Progenitor cell of endocrine pancreas (in vitro differentiated cells): ENCODE measurements around the gene PTPN21. TPM values are rescaled to one million over a fixed set of nuclear protein-coding genes. Genes with fewer than 3 reads are reported as not detected.

Experiments used
- DNase-seq: peaks from one replicate; pipeline ENCODE4 v3.0.0; 2021; ENCODE audit warnings: low spot score; ENCODE audit not compliant: unreplicated experiment
- H3K27ac Mint-ChIP-seq: 2 replicates; pipeline ENCODE4 v1.8.0; 2021; ENCODE audit warnings: mild to moderate bottlenecking, moderate library complexity, mixed read lengths
- H3K27me3 Mint-ChIP-seq: 2 replicates; pipeline ENCODE4 v1.8.0; 2021; ENCODE audit warnings: mixed read lengths
- H3K36me3 Mint-ChIP-seq: 2 replicates; pipeline ENCODE4 v1.8.0; 2022; ENCODE audit warnings: mixed read lengths; ENCODE audit not compliant: insufficient read depth
- H3K4me1 Mint-ChIP-seq: 2 replicates; pipeline ENCODE4 v1.8.0; 2021; ENCODE audit warnings: low read depth, mixed read lengths
- H3K4me3 Mint-ChIP-seq: 2 replicates; pipeline ENCODE4 v1.8.0; 2021; ENCODE audit warnings: low read depth, mild to moderate bottlenecking, moderate library complexity, mixed read lengths
- H3K9me3 Mint-ChIP-seq: 2 replicates; pipeline ENCODE4 v1.8.0; 2021; ENCODE audit warnings: low read depth, mixed read lengths
- CTCF ChIP-seq: fragments of 200-600 bp; sonication (generic); IDR thresholded peaks from one replicate; pipeline ENCODE4 v1.5.0; 2021; ENCODE audit warnings: antibody characterized with exemption, mild to moderate bottlenecking; ENCODE audit not compliant: unreplicated experiment
- total RNA-seq: library from RNA; stranded (reverse); gene quantifications from 2 replicates; pipeline ENCODE4 v1.2.1, GENCODE V29; 2021

Gene PTPN21
- total RNA-seq, 1 donor from 2014 or later = 40.0 TPM

GRCh38 chr14:88454886-88455285 lies 99.9 kb downstream of the PTPN21 start:
- Mint-ChIP-seq H3K9me3 (peaks cover 27% of the 10 kb centered on the region), H3K4me3 (no peak overlapping the region), H3K27ac (no peak overlapping the region), H3K4me1 (no peaks in the 10 kb centered on the region), H3K36me3 (peaks cover 73% of the 10 kb centered on the region), H3K27me3 (no peaks in the 10 kb centered on the region)
- TF ChIP-seq CTCF = no peak
- no peak for DNase-seq

- no peak for DNase-seq
- H3K9me3 Mint-ChIP-seq = peaks cover 12% of the 10 kb centered on the region
- no peak overlapping the region for H3K27ac Mint-ChIP-seq
- H3K4me1 Mint-ChIP-seq = no peaks in the 10 kb centered on the region
- no peak for TF ChIP-seq CTCF
- peaks cover 66% of the 10 kb centered on the region for H3K36me3 Mint-ChIP-seq
- no peak overlapping the region for H3K4me3 Mint-ChIP-seq
- no peaks in the 10 kb centered on the region for H3K27me3 Mint-ChIP-seq
These were observed 102.6 kb downstream of the PTPN21 start for GRCh38 chr14:88452231-88452630.

GRCh38 chr14:88439088-88439487 lies 115.7 kb downstream of the PTPN21 start:
- no peak for DNase-seq

GRCh38 chr14:88437658-88438057 lies 117.1 kb downstream of the PTPN21 start:
- peaks cover 20% of the 10 kb centered on the region for H3K9me3 Mint-ChIP-seq

More at GRCh38 chr14:88439088-88439487, 115.7 kb downstream of the PTPN21 start:
- H3K27ac Mint-ChIP-seq = no peak overlapping the region
- peaks cover 60% of the 10 kb centered on the region for H3K36me3 Mint-ChIP-seq
- H3K4me3 Mint-ChIP-seq = no peak overlapping the region
- TF ChIP-seq CTCF = no peak
- peaks cover 23% of the 10 kb centered on the region for H3K9me3 Mint-ChIP-seq
- no peaks in the 10 kb centered on the region for H3K27me3 Mint-ChIP-seq
- no peaks in the 10 kb centered on the region for H3K4me1 Mint-ChIP-seq

GRCh38 chr14:88430976-88431375 lies 123.8 kb downstream of the PTPN21 start:
- H3K4me3 Mint-ChIP-seq = no peak overlapping the region
- no peak for DNase-seq
- no peaks in the 10 kb centered on the region for H3K4me1 Mint-ChIP-seq
- no peak for TF ChIP-seq CTCF
- H3K27me3 Mint-ChIP-seq = no peaks in the 10 kb centered on the region
- H3K9me3 Mint-ChIP-seq = peaks cover 4% of the 10 kb centered on the region
- H3K27ac Mint-ChIP-seq = no peak overlapping the region
- peaks cover 20% of the 10 kb centered on the region for H3K36me3 Mint-ChIP-seq

More at GRCh38 chr14:88437658-88438057, 117.1 kb downstream of the PTPN21 start:
- no peak for TF ChIP-seq CTCF
- Mint-ChIP-seq H3K27me3 (no peaks in the 10 kb centered on the region), H3K36me3 (peaks cover 53% of the 10 kb centered on the region), H3K4me3 (no peak overlapping the region), H3K4me1 (no peaks in the 10 kb centered on the region), H3K27ac (no peak overlapping the region)
- DNase-seq = no peak
